ENCODE results near the gene CMPK1. TPM values are rescaled to one million over a fixed set of nuclear protein-coding genes. Genes with fewer than 3 reads are reported as not detected.
A peak's percentile ranks its signal among the peaks of the same experiment; 100 is the strongest.
"Not testable (repeated sequence)": the region's sequence is repeated elsewhere in the genome, so short reads cannot be mapped to it uniquely, and the experiment has no call there.

Gene CMPK1, protein sequence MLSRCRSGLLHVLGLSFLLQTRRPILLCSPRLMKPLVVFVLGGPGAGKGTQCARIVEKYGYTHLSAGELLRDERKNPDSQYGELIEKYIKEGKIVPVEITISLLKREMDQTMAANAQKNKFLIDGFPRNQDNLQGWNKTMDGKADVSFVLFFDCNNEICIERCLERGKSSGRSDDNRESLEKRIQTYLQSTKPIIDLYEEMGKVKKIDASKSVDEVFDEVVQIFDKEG
- total RNA-seq (100 to 1,000 TPM; 115 to 116 TPM), polyA plus RNA-seq (100 to 1,000 TPM; 142 to 189 (median 153) TPM), total RNA-seq (149 to 273 (median 166) reads per million in 6 experiments)

DNA sequence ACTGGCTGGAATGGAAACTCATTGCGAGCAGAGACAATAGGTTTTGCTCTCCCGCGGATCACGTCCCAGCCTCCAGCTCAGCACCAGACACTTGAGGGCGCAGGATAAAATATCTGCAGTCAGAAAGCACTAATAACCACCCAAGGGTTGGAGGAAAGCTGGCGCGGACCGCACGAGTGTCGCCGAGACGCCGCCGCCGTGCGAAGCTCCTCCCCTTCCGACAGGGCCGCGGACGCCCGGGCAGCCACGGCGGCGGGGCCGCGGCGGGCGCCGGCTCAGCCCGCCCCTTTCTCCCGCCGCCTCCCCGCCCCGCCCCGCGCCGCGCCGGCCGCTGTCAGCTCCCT, at the start of gene CMPK1:
Gene CMPK1 (plus strand): TSS at position 213 of the 344 bp plus-strand sequence. CDS start 156 bp downstream, outside the sequence.
- ATAC-seq (peak; percentile 73 to 75), DNase-seq (peak; percentile 45 to 77 (median 66))
- Mint-ChIP-seq H3K4me3 (peak within 1 kb of the TSS in 7 of 10 donors; percentile 88 to 95 (median 92)), H3K27me3 (no peaks in the 10 kb centered on the region), H3K27ac (peak within 1 kb of the TSS; percentile 74 to 96 (median 92)), H3K9me3 (no peaks in the 10 kb centered on the region), H3K36me3 (peaks cover 0 to 2% (median 0%) of the 10 kb centered on the region in 3 donors), H3K4me1 (peaks cover 4 to 24% (median 21%) of the 10 kb centered on the region in 4 donors)
- POLR2A ChIA-PET = interaction anchor here (0.6 to 2.4 kb wide), 8 partner anchors 9 to 1139 kb away, joined by 3 to 37 read pairs (median 4); partner anchors contain the start of genes FOXD2, SPATA6 and STIL

DNA sequence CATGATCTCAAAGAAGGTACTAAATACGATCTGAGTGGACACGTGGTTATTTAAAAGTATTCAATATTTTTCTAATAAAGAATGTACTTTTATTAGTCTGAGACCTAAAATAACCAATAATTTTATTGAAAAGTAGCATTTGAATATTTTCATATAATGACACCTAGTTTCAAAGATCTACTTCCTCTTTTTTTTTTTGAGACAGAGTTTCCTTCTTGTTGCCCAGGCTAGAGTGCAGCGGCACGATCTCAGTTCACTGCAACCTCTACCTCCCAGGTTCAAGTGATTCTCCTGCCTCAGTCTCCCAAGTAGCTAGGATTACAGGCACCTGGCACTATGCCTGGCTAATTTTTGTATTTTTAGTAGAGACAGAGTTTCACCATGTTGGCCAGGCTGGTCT, 45.5 kb upstream of the CMPK1 start:
- ATAC-seq, H3K4me1 Mint-ChIP-seq: not testable (repeated sequence)

DNA sequence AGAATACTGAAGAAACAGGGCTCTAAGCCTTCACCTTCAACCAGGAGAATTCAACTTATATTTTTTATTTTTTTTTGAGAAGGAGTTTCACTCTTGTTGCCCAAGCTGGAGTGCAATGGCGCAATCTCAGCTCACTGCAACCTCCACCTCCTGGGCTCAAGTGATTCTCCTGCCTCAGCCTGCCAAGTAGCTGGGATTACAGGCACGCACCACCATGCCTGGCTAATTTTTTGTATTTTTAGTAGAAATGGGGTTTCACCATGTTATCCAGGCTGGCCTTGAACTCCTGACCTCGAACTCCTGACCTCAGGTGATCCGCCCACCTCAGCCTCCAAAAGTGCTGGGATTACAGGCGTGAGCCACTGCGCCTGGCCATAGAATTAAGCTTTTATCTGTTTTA, 38.7 kb upstream of the CMPK1 start:
- H3K27ac Mint-ChIP-seq, H3K9me3 Mint-ChIP-seq, H3K27me3 Mint-ChIP-seq, POLR2A ChIA-PET, H3K4me3 Mint-ChIP-seq, DNase-seq, H3K4me1 Mint-ChIP-seq, H3K36me3 Mint-ChIP-seq, ATAC-seq: not testable (repeated sequence)

More for the DNA sequence above, 45.5 kb upstream of the CMPK1 start:
- DNase-seq, H3K9me3 Mint-ChIP-seq, H3K36me3 Mint-ChIP-seq, H3K27ac Mint-ChIP-seq, H3K27me3 Mint-ChIP-seq: not testable (repeated sequence)
- POLR2A ChIA-PET = interaction anchor here (0.6 kb wide), 1 partner anchor 25 kb away, joined by 3 read pairs; no protein-coding TSS in a partner anchor
- peak overlapping the region in 1 of 10 donors; percentile 32 for H3K4me3 Mint-ChIP-seq

DNA sequence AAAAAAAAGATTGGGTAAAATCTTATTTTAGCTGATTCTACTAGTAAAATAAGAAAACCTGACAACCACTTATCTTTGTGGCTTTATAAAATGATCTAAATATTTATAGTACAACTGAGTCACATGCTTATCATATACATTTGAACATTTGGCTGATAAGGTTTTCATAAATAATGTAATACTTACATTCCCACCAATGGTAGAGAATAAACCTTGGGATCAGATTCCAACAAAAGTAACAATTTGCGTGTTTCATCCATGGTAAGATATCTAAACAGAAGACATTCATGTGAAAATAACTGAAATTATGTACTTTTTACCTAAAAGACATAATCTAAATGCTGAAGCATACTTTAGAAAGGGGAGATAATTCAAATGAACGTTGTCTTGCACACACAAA, 38.0 kb upstream of the CMPK1 start:
- Mint-ChIP-seq H3K27me3 (no peaks in the 10 kb centered on the region), H3K4me1 (peaks cover 0 to 2% (median under 1%) of the 10 kb centered on the region in 4 donors), H3K9me3 (no peaks in the 10 kb centered on the region), H3K27ac (no peak overlapping the region), H3K4me3 (no peak overlapping the region), H3K36me3 (peaks cover 0 to under 1% (median under 1%) of the 10 kb centered on the region in 3 donors)
- ATAC-seq = no peak
- DNase-seq = no peak
- POLR2A ChIA-PET = no interaction called here

DNA sequence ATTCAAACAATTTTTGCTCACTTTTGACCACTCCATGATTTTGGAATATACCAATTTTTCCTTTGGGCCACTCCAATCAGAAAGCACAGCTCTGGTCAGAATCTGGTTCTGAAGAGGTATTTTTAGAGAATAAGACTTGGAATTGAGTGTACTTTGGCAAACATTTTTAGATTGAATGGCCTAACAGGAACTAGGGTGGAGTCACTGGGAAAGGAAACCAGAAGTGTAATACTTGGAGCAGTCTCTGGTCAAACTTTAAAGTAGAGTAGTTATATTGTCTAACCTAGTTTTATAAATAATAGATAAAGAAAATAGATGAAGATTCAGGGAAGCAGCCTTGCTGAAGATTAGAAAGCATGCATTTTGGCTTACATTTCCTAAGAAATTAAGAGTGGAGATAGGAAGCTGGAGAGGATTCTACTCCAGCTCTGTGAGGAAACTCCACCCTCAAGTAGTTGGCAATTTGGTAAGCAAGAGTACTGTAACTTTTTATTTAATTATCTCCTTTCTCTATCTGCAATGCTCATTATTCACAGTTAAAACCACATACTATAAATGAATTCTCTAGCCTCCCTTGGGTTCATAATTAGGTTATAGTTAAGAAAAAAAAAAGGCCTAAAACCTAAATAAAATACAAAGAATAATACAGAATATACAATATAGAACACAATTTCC, 35.4 kb upstream of the CMPK1 start:
- DNase-seq = no peak
- peaks cover 0 to 2% (median 0%) of the 10 kb centered on the region in 4 donors for H3K4me1 Mint-ChIP-seq
- H3K9me3 Mint-ChIP-seq = no peaks in the 10 kb centered on the region
- POLR2A ChIA-PET = no interaction called here
- H3K27me3 Mint-ChIP-seq = no peaks in the 10 kb centered on the region
- no peak overlapping the region for H3K4me3 Mint-ChIP-seq
- H3K36me3 Mint-ChIP-seq = peaks cover 0 to 15% (median 11%) of the 10 kb centered on the region in 3 donors
- H3K27ac Mint-ChIP-seq = no peak overlapping the region
- no peak for ATAC-seq

DNA sequence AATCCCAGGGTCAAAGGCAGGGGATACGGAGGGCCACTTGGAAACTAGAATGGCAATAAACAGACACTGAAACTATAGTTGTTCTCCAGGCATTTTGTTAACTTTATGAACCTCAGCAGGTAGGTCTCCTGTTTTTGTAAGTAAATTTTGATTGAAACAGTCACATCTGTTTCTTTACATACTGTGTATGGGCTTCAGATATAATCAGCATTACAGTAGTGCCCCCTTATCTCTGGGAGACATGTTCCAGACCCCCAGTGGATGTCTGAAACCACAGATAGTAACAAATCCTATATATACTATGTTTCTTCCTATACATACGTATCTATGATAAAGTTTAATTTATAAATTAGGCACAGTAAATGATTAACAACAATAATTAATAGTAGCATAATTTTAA, 31.1 kb upstream of the CMPK1 start:
- DNase-seq = no peak
- no peaks in the 10 kb centered on the region for H3K9me3 Mint-ChIP-seq
- peaks cover 0 to 16% (median 11%) of the 10 kb centered on the region in 3 donors for H3K36me3 Mint-ChIP-seq
- ATAC-seq = no peak
- no peak overlapping the region for H3K27ac Mint-ChIP-seq
- no peak overlapping the region for H3K4me3 Mint-ChIP-seq
- H3K4me1 Mint-ChIP-seq = peaks cover 0 to 2% (median 0%) of the 10 kb centered on the region in 4 donors
- POLR2A ChIA-PET = no interaction called here
- H3K27me3 Mint-ChIP-seq = no peaks in the 10 kb centered on the region

DNA sequence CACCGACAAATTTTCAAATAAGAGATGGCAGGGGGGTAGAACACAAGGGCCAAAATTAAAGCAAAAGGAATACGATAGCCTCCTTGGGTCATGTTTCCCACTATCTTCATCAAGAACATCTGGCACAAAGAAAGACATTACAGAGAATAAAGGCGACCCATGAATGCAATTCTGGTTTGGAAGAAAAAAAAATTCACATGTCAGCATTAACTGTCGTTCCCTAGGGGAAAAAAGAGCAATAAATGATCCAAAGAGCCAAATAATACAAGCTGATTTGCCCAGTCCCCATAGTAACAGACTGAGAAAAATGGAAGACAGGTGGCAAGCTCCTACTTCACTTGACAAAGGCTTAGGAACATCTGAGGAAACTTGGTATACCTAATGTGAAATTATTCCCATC, 24.2 kb upstream of the CMPK1 start:
- POLR2A ChIA-PET = no interaction called here
- Mint-ChIP-seq H3K4me1 (peaks cover 9 to 13% (median 12%) of the 10 kb centered on the region in 4 donors), H3K4me3 (no peak overlapping the region), H3K36me3 (peaks cover 0 to 2% (median 0%) of the 10 kb centered on the region in 3 donors), H3K27me3 (no peaks in the 10 kb centered on the region), H3K9me3 (no peaks in the 10 kb centered on the region), H3K27ac (no peak overlapping the region)
- DNase-seq = no peak
- no peak for ATAC-seq

DNA sequence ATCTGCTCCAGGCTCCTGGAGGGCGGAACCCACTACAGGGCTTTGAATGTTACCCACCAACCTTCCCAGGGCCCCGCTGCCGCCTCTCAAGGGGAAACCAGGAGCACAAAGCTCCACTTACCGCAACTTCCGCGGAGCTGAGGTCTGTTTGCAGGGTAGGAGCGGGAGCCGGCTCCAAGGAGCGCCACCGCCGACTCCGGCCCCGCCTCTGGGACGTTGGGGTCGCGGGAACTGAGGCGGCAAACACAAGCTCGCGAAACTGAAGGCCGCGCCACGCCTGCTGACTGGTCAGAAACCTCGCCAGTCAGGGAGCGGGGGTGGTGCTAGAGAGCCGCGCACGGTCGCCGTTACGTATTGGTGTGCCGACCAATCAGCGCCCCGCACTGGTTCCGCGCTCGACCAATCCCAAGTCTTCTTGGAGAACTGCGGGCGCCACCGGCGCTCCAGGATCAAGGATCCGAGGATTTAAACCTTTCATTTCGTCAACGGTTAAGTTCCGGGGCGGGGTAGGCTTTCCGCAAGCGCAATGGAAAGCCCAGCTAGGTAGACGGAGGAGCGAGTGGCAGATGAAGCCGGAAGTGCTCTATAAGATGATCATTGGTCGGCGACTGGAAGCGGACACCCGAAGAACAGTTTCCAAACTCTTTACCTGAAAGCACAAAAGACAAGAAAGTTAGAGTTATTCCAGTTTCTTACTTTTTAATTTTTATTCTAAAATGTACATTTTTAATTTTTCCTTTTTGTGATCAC, 19.5 kb upstream of the CMPK1 start, which contains the start of gene STIL:
Gene STIL (minus strand): TSS at position 233 of the 750 bp plus-strand sequence. CDS start 3,828 bp downstream, outside the sequence.
- Mint-ChIP-seq H3K27ac (peak within 1 kb of the TSS; percentile 89 to 99 (median 96)), H3K9me3 (no peaks in the 10 kb centered on the region), H3K36me3 (no peaks in the 10 kb centered on the region), H3K4me1 (peaks cover 9 to 14% (median 12%) of the 10 kb centered on the region in 4 donors), H3K4me3 (peak within 1 kb of the TSS; percentile 88 to 99 (median 93)), H3K27me3 (no peaks in the 10 kb centered on the region)
- ATAC-seq (peak; percentile 96 to 97), DNase-seq (peak; percentile 91 to 97 (median 94))
- POLR2A ChIA-PET = interaction anchor here (1.0 to 2.6 kb wide), 4 partner anchors 9 to 20 kb away, joined by 3 to 37 read pairs (median 7); partner anchors contain the start of gene CMPK1

DNA sequence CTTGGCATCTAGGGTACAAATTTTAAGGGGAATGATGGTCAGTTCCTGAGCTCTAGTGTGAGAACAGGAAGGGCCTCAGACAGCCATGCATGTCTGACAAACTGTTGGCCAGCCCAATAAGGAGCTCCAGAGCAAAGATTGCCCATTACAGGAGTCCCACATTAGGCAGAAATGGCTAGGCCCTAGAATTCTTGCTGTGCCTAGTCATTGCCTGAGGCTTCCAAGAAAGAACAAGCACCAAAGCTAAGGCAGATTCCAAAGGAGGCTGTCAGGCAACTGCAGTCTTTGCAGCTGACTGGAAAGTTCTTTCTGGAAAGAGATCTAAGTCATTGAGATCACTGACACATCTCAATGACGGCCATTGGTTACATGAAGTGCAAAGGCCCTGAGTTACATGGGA, 15.7 kb upstream of the CMPK1 start:
- POLR2A ChIA-PET = interaction anchor here (1.5 kb wide), 1 partner anchor 15 kb away, joined by 8 read pairs; the partner anchor contains the start of gene CMPK1

DNA sequence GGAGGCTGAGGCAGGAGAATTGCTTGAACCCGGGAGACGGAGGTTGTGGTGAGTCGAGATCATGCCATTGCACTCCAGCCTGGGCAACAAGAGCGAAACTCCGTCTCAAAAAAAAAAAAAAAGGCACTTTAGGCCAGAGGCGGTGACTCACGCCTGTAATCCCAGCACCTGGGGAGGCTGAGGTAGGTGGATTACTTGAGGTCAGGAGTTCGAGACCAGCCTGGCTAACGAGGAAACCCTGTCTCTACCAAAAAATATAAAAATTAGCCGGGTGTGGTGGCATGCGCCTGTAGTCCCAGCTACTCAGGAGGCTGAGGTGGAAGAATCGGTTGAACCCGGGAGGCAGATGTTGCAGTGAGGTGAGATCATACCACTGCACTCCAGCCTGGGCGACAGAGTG, 13.6 kb upstream of the CMPK1 start:
- H3K9me3 Mint-ChIP-seq, H3K4me1 Mint-ChIP-seq, DNase-seq, ATAC-seq, H3K27ac Mint-ChIP-seq, H3K4me3 Mint-ChIP-seq, POLR2A ChIA-PET, H3K36me3 Mint-ChIP-seq, H3K27me3 Mint-ChIP-seq: not testable (repeated sequence)

More for the DNA sequence above, 15.7 kb upstream of the CMPK1 start:
- ATAC-seq (no peak), DNase-seq (no peak)
- Mint-ChIP-seq H3K36me3 (no peaks in the 10 kb centered on the region), H3K27ac (no peak overlapping the region), H3K4me3 (no peak overlapping the region), H3K27me3 (no peaks in the 10 kb centered on the region), H3K4me1 (peaks cover 9 to 13% (median 12%) of the 10 kb centered on the region in 4 donors), H3K9me3 (no peaks in the 10 kb centered on the region)

DNA sequence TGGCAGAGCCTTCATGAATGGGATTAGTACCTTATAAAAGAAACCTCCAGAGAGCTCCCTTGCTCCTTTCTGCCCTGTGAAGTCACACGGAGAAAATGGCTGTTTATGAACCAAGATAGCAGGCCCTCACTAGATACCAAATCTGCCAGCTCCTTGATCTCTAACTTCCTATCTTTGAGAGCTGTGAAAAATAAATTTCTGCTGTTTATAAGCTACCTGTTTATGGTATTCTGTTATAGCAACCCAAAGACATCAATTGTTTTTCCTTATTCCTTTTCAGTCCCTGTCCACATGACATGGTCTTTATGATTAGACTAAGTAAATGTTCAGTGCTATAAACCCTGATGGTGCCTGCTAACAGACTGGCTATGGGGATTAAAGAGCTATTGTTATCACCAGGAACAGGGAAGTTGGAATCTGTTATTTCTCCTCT, 10.0 kb upstream of the CMPK1 start:
- no peaks in the 10 kb centered on the region for H3K36me3 Mint-ChIP-seq
- no peak overlapping the region for H3K27ac Mint-ChIP-seq
- DNase-seq (no peak), ATAC-seq (no peak)
- no peak overlapping the region for H3K4me3 Mint-ChIP-seq
- POLR2A ChIA-PET = interaction anchor here (0.8 to 2.4 kb wide), 3 partner anchors 9 to 10 kb away, joined by 3 to 6 read pairs (median 4); partner anchors contain the start of genes CMPK1 and STIL
- no peaks in the 10 kb centered on the region for H3K27me3 Mint-ChIP-seq
- H3K4me1 Mint-ChIP-seq = no peaks in the 10 kb centered on the region
- H3K9me3 Mint-ChIP-seq = no peaks in the 10 kb centered on the region

DNA sequence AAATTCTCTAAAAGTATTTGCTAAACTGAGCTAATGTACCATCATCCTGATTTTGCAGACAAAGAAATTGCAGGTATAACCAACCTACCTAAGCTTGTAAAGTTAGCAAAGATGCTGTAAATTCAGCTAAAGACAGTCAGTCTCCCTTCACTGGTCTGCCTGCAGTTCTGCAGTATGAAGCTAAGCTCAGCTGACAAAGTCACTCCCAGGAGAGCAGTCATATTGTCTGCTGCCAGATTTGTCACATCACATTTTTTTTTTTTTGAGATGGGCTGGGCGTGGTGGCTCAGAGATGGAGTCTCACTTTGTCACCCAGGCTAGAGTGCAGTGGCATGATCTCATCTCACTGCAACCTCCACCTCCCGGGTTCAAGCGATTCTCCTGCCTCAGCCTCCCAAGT, 8.9 kb upstream of the CMPK1 start:
- H3K27me3 Mint-ChIP-seq = no peaks in the 10 kb centered on the region
- POLR2A ChIA-PET = interaction anchor here (2.4 kb wide), 2 partner anchors 9 to 10 kb away, joined by 6 to 10 read pairs; partner anchors contain the start of genes CMPK1 and STIL
- H3K9me3 Mint-ChIP-seq = no peaks in the 10 kb centered on the region
- no peak overlapping the region for H3K27ac Mint-ChIP-seq
- no peak for ATAC-seq
- H3K4me1 Mint-ChIP-seq = peaks cover 0 to 2% (median 1%) of the 10 kb centered on the region in 4 donors
- H3K36me3 Mint-ChIP-seq = peaks cover 0 to 2% (median 0%) of the 10 kb centered on the region in 3 donors
- no peak overlapping the region for H3K4me3 Mint-ChIP-seq
- DNase-seq = no peak

Data from naive thymus-derived CD8-positive, alpha-beta T cell (primary cell).